Stomach (tissue), 9 donors: Measurements from ENCODE around the gene FRAT2. TPM values are rescaled to one million over a fixed set of nuclear protein-coding genes. Genes with fewer than 3 reads are reported as not detected.

Experiments used
- DNase-seq, 2 donors: peaks; one replicate each; pipeline versions ENCODE4 v3.0.0 to v3.0.0-alpha.2; 2013 to 2019
- H3K27ac ChIP-seq, 5 donors: fragments of 200-600 bp in 4 of 5; sonication (generic) in 4 of 5; one replicate each; pipeline ENCODE4 v1.5.1; 2013 to 2019; ENCODE audit warnings: mild to moderate bottlenecking in 1 of 5, moderate library complexity in 1 of 5
- H3K27me3 ChIP-seq, 3 donors: fragments of 200-600 bp; sonication (generic); one replicate each; pipeline ENCODE4 v1.5.1; 2017 to 2019; ENCODE audit warnings: mixed run types in 1 of 3
- H3K36me3 ChIP-seq, 4 donors: fragments of 200-600 bp; sonication (generic); 1 replicate in 3 of 4; 2 replicates in 1 of 4; pipeline ENCODE4 v1.5.1; 2016 to 2019
- H3K4me1 ChIP-seq, 4 donors: fragments of 200-600 bp; sonication (generic); one replicate each; pipeline ENCODE4 v1.5.1; 2016 to 2019
- H3K4me3 ChIP-seq, 4 donors: fragments of 200-600 bp; sonication (generic) in 3 of 4; one replicate each; pipeline ENCODE4 v1.5.1; 2016 to 2019; ENCODE audit warnings: mild to moderate bottlenecking in 1 of 4
- H3K9me3 ChIP-seq, 4 donors: fragments of 200-600 bp; sonication (generic); one replicate each; pipeline ENCODE4 v1.5.1; 2016 to 2019
- EP300 ChIP-seq: sonication (generic); formaldehyde crosslinking; IDR thresholded peaks from one replicate; pipeline ENCODE4 v1.6.1; 2017; ENCODE audit warnings: antibody characterized with exemption
- POLR2A ChIP-seq, 4 donors: fragments of 450-650 bp; IDR thresholded peaks; one replicate each; pipeline ENCODE4 v1.6.1; 2016; ENCODE audit warnings: antibody characterized with exemption in 4 of 4, control low read depth in 2 of 4, mild to moderate bottlenecking in 1 of 4, moderate library complexity in 1 of 4
- POLR2AphosphoS5 ChIP-seq, 3 donors: sonication (generic); formaldehyde crosslinking; IDR thresholded peaks; one replicate each; pipeline ENCODE4 v1.6.1; 2016; ENCODE audit warnings: antibody characterized with exemption in 3 of 3
- WGBS, 5 donors: extraction: QIAGEN DNeasy Blood & Tissue Kit in 3 of 5; methylation state at CpG; one replicate each; pipeline versions ENCODE4 v1.1.5 to v1.1.7; 2013 to 2018; 5-methylcytosine and 5-hydroxymethylcytosine counted together
- intact Hi-C: fragments of 100-400 bp; cut with DNase I; formaldehyde crosslinking; loops from one replicate; pipeline ENCODE4 v1.15.1; 2023; ENCODE audit warnings: low total_unique reads
- polyA plus RNA-seq, 3 donors: library from polyadenylated mRNA; stranded (reverse); fragments of 200-250 nt; gene quantifications; one replicate each; pipeline ENCODE4 v1.2.3, GENCODE V29; 2013
- total RNA-seq, 5 donors: library from RNA; depleted of rRNA; stranded (reverse); fragments of >200 nt; gene quantifications; one replicate each; pipeline versions ENCODE4 v1.1.0 to v1.2.3, GENCODE V29; 2014 to 2016
- TF ChIP-seq, protein P1 (sequence below), 7 experiments: fragments of 450-650 bp in 4 of 7; fragments of 200-600 bp in 3 of 7; sonication (generic) in 3 of 7; IDR thresholded peaks; one replicate each; pipeline ENCODE4 v1.5.1; 2016 to 2019; ENCODE audit warnings: antibody characterized with exemption in 7 of 7, control low read depth in 2 of 7, mild to moderate bottlenecking in 1 of 7
- donor health status: healthy with polysubstance abuse.
- donor health status: Bipolar disorder and iron deficiency.
- donor health status: healthy.

The FRAT2 gene
- total and polyA plus RNA-seq, 8 donors, result 6.4 to 213 (median 15.2) TPM

DNA sequence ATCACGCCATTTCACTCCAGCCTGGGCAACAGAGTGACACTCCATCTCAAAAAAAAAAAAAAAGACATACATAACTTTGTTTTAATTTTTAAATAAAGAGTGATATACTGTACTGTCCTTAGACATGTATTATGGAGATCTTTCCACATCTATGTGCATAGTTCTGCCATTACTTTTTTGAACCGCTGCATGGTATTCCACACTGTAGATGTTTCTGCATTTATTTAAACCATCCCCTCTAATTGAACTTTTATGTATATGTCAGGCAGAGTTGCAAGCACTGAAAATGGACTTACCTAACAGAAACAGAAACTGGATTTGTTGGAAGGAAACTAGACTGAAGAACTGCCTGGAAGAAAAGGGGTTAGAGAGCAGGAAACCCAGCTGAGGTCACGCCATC lies 33.5 kb downstream of the FRAT2 start:
- H3K27ac ChIP-seq, result no peak overlapping the region
- TF ChIP-seq, protein P1, sequence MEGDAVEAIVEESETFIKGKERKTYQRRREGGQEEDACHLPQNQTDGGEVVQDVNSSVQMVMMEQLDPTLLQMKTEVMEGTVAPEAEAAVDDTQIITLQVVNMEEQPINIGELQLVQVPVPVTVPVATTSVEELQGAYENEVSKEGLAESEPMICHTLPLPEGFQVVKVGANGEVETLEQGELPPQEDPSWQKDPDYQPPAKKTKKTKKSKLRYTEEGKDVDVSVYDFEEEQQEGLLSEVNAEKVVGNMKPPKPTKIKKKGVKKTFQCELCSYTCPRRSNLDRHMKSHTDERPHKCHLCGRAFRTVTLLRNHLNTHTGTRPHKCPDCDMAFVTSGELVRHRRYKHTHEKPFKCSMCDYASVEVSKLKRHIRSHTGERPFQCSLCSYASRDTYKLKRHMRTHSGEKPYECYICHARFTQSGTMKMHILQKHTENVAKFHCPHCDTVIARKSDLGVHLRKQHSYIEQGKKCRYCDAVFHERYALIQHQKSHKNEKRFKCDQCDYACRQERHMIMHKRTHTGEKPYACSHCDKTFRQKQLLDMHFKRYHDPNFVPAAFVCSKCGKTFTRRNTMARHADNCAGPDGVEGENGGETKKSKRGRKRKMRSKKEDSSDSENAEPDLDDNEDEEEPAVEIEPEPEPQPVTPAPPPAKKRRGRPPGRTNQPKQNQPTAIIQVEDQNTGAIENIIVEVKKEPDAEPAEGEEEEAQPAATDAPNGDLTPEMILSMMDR (IDR thresholded peaks at IDR 0.05), result no peak
- TF ChIP-seq POLR2AphosphoS5 (IDR thresholded peaks at IDR 0.05), result no peak
- no peak for TF ChIP-seq POLR2A (IDR thresholded peaks at IDR 0.05)
- TF ChIP-seq EP300, result no peak
- H3K27me3 ChIP-seq, result no peaks in the 10 kb centered on the region
- DNase-seq, result no peak
- no peak overlapping the region for H3K4me3 ChIP-seq
- H3K9me3 ChIP-seq, result no peaks in the 10 kb centered on the region
- WGBS, 5 donors, result 92 to 99% (median 97%) methylated on average over 3 of the region's 3 CpGs
- peaks cover 0 to 11% (median 3%) of the 10 kb centered on the region in 4 donors for H3K4me1 ChIP-seq
- intact Hi-C loops, result no loop called here
- no peaks in the 10 kb centered on the region for H3K36me3 ChIP-seq

DNA sequence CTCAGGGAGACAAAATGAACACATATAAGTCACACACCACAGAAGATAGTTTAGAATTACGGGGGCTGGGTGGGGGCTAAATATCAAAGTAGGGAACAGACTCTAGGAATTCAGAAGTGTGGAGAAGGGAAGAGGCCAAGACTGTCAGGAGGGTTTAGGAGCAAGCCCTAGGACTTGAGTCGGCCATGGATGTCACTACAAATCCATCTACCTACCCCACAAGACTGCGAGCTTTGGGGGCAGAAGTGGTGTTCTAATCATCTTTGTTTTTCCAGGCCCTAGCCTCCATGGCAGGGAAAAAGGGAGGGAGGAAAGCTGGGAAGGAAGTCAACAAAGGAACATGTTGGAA lies 36.3 kb downstream of the FRAT2 start:
- Histone ChIP-seq H3K9me3 (no peaks in the 10 kb centered on the region), H3K4me1 (peaks cover 0 to 11% (median 3%) of the 10 kb centered on the region in 4 donors), H3K4me3 (no peak overlapping the region), H3K36me3 (no peaks in the 10 kb centered on the region), H3K27me3 (no peaks in the 10 kb centered on the region), H3K27ac (no peak overlapping the region)
- intact Hi-C loops, result no loop called here
- WGBS, 5 donors, result 44 to 60% (median 55%) methylated on average over 3 of the region's 3 CpGs
- DNase-seq, result no peak
- TF ChIP-seq EP300, result no peak
- TF ChIP-seq, protein P1 (IDR thresholded peaks at IDR 0.05), result no peak
- no peak for TF ChIP-seq POLR2A (IDR thresholded peaks at IDR 0.05)
- TF ChIP-seq POLR2AphosphoS5 (IDR thresholded peaks at IDR 0.05), result no peak

DNA sequence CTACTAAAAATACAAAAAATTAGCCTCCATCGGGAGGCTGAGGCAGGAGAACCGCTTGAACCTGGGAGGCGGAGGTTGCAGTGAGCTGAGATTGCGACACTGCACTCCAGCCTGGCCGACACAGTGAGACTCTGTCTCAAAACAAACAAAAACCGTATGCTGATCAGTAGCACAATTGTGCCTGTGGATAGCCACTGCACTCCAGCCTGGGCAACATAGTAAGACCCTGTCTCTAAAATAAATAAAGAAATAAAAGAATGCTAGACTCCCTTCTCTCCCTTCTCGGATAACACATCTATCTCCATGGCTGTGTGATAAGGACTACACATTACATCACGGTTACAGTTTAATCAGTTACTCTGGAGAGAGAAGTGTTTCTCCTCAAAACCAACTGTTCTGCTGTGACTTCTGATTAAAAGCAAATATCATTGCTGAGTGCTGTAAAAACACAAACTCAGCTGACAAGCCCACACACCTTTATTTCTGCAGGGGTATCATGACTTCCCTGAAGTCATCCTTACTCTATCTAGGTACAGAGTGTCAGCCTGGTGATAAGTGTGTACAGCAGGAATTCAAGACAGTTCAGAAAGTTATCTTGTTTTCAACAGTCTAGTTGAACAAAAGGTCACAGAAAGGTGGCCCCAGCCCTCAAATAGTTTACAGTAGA lies 36.8 kb downstream of the FRAT2 start:
- no peak overlapping the region for H3K4me3 ChIP-seq
- no peaks in the 10 kb centered on the region for H3K27me3 ChIP-seq
- intact Hi-C loops, result no loop called here
- H3K27ac ChIP-seq, result no peak overlapping the region
- no peaks in the 10 kb centered on the region for H3K9me3 ChIP-seq
- WGBS, 5 donors, result 48 to 73% (median 54%) methylated on average over 8 of the region's 8 CpGs
- DNase-seq, result peak in 1 of 2 donors; percentile 36
- TF ChIP-seq EP300 (no peak), POLR2A (IDR thresholded peaks at IDR 0.05) (no peak), POLR2AphosphoS5 (IDR thresholded peaks at IDR 0.05) (no peak)
- TF ChIP-seq, protein P1 (IDR thresholded peaks at IDR 0.05), result no peak
- H3K36me3 ChIP-seq, result no peaks in the 10 kb centered on the region
- peaks cover 0 to 16% (median 3%) of the 10 kb centered on the region in 4 donors for H3K4me1 ChIP-seq

DNA sequence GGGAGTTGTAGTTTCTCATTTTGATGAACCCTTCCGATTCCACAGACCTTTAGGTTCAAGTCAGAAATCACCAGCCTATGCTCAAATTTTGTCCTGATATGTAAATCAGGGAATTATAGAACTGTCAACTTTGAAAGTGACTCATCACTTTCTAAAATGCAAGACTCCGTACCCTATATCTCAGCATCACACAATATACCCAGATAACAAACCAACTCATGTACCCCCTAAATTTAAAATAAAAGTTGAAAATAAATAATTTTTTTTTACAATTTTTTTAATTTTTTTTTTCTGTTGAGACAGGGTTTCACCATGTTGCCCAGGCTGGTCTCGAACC lies 41.7 kb downstream of the FRAT2 start:
- Histone ChIP-seq H3K27ac (peak overlapping the region in 2 of 5 donors; percentile 98 to 99), H3K27me3 (no peaks in the 10 kb centered on the region), H3K36me3 (peaks cover 0 to 4% (median 2%) of the 10 kb centered on the region in 4 donors), H3K9me3 (no peaks in the 10 kb centered on the region), H3K4me3 (peak overlapping the region in 1 of 4 donors; percentile 83), H3K4me1 (peaks cover 0 to 26% (median 11%) of the 10 kb centered on the region in 4 donors)
- no peak for TF ChIP-seq EP300
- TF ChIP-seq POLR2AphosphoS5 (IDR thresholded peaks at IDR 0.05), result no peak
- no peak for TF ChIP-seq POLR2A (IDR thresholded peaks at IDR 0.05)
- TF ChIP-seq, protein P1 (IDR thresholded peaks at IDR 0.05), result no peak
- 52 to 57% (median 56%) methylated on average over 3 of the region's 3 CpGs for WGBS, 5 donors
- intact Hi-C loops, result no loop called here
- DNase-seq, result no peak
